Stomach (tissue), 9 donors: Measurements from ENCODE around the gene C5orf63. TPM values are rescaled to one million over a fixed set of nuclear protein-coding genes. Genes with fewer than 3 reads are reported as not detected.
A peak's percentile ranks its signal among the peaks of the same experiment; 100 is the strongest.

Source experiments
- DNase-seq, 2 donors: peaks; one replicate each; pipeline versions ENCODE4 v3.0.0 to v3.0.0-alpha.2; 2013 to 2019
- H3K27ac ChIP-seq, 5 donors: fragments of 200-600 bp in 4 of 5; sonication (generic) in 4 of 5; one replicate each; pipeline ENCODE4 v1.5.1; 2013 to 2019; ENCODE audit warnings: mild to moderate bottlenecking in 1 of 5, moderate library complexity in 1 of 5
- H3K27me3 ChIP-seq, 3 donors: fragments of 200-600 bp; sonication (generic); one replicate each; pipeline ENCODE4 v1.5.1; 2017 to 2019; ENCODE audit warnings: mixed run types in 1 of 3
- H3K36me3 ChIP-seq, 4 donors: fragments of 200-600 bp; sonication (generic); 1 replicate in 3 of 4; 2 replicates in 1 of 4; pipeline ENCODE4 v1.5.1; 2016 to 2019
- H3K4me1 ChIP-seq, 4 donors: fragments of 200-600 bp; sonication (generic); one replicate each; pipeline ENCODE4 v1.5.1; 2016 to 2019
- H3K4me3 ChIP-seq, 4 donors: fragments of 200-600 bp; sonication (generic) in 3 of 4; one replicate each; pipeline ENCODE4 v1.5.1; 2016 to 2019; ENCODE audit warnings: mild to moderate bottlenecking in 1 of 4
- H3K9me3 ChIP-seq, 4 donors: fragments of 200-600 bp; sonication (generic); one replicate each; pipeline ENCODE4 v1.5.1; 2016 to 2019
- EP300 ChIP-seq: sonication (generic); formaldehyde crosslinking; IDR thresholded peaks from one replicate; pipeline ENCODE4 v1.6.1; 2017; ENCODE audit warnings: antibody characterized with exemption
- POLR2A ChIP-seq, 4 donors: fragments of 450-650 bp; IDR thresholded peaks; one replicate each; pipeline ENCODE4 v1.6.1; 2016; ENCODE audit warnings: antibody characterized with exemption in 4 of 4, control low read depth in 2 of 4, mild to moderate bottlenecking in 1 of 4, moderate library complexity in 1 of 4
- POLR2AphosphoS5 ChIP-seq, 3 donors: sonication (generic); formaldehyde crosslinking; IDR thresholded peaks; one replicate each; pipeline ENCODE4 v1.6.1; 2016; ENCODE audit warnings: antibody characterized with exemption in 3 of 3
- WGBS, 5 donors: extraction: QIAGEN DNeasy Blood & Tissue Kit in 3 of 5; methylation state at CpG; one replicate each; pipeline versions ENCODE4 v1.1.5 to v1.1.7; 2013 to 2018; 5-methylcytosine and 5-hydroxymethylcytosine counted together
- intact Hi-C: fragments of 100-400 bp; cut with DNase I; formaldehyde crosslinking; loops from one replicate; pipeline ENCODE4 v1.15.1; 2023; ENCODE audit warnings: low total_unique reads
- polyA plus RNA-seq, 3 donors: library from polyadenylated mRNA; stranded (reverse); fragments of 200-250 nt; gene quantifications; one replicate each; pipeline ENCODE4 v1.2.3, GENCODE V29; 2013
- total RNA-seq, 5 donors: library from RNA; depleted of rRNA; stranded (reverse); fragments of >200 nt; gene quantifications; one replicate each; pipeline versions ENCODE4 v1.1.0 to v1.2.3, GENCODE V29; 2014 to 2016
- TF ChIP-seq, protein P1 (sequence below), 7 experiments: fragments of 450-650 bp in 4 of 7; fragments of 200-600 bp in 3 of 7; sonication (generic) in 3 of 7; IDR thresholded peaks; one replicate each; pipeline ENCODE4 v1.5.1; 2016 to 2019; ENCODE audit warnings: antibody characterized with exemption in 7 of 7, control low read depth in 2 of 7, mild to moderate bottlenecking in 1 of 7
- donor health status: healthy with polysubstance abuse.
- donor health status: Bipolar disorder and iron deficiency.
- donor health status: healthy.

The C5orf63 gene
- total and polyA plus RNA-seq, 8 donors, result 0.45 to 16.8 (median 5.0) TPM

DNA sequence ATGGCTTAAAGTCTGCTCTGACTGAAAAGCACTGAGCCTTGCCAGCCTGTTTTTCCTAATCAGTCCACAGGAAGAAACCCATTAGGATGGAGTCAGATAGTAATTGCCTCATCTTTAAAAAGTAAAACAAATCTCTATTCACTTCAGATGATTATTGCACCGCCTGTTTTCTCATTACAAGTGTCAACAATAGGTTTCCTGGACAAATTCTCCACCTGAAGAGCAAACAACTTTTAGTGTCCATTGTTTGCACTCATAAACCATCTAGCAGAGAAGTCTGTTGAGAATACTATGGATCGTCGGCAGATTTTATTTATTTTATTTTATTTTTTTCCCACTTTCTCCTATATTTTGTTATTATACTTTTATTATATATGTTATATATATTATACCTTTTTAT, 20.3 kb downstream of the C5orf63 start:
- H3K9me3 ChIP-seq, result no peaks in the 10 kb centered on the region
- H3K4me1 ChIP-seq, result no peaks in the 10 kb centered on the region
- H3K4me3 ChIP-seq, result no peak overlapping the region
- TF ChIP-seq POLR2AphosphoS5 (IDR thresholded peaks at IDR 0.05) (no peak), EP300 (no peak), POLR2A (IDR thresholded peaks at IDR 0.05) (no peak)
- TF ChIP-seq, protein P1, sequence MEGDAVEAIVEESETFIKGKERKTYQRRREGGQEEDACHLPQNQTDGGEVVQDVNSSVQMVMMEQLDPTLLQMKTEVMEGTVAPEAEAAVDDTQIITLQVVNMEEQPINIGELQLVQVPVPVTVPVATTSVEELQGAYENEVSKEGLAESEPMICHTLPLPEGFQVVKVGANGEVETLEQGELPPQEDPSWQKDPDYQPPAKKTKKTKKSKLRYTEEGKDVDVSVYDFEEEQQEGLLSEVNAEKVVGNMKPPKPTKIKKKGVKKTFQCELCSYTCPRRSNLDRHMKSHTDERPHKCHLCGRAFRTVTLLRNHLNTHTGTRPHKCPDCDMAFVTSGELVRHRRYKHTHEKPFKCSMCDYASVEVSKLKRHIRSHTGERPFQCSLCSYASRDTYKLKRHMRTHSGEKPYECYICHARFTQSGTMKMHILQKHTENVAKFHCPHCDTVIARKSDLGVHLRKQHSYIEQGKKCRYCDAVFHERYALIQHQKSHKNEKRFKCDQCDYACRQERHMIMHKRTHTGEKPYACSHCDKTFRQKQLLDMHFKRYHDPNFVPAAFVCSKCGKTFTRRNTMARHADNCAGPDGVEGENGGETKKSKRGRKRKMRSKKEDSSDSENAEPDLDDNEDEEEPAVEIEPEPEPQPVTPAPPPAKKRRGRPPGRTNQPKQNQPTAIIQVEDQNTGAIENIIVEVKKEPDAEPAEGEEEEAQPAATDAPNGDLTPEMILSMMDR (IDR thresholded peaks at IDR 0.05), result no peak
- intact Hi-C loops, result no loop called here
- 75 to 89% (median 82%) methylated on average over 3 of the region's 3 CpGs for WGBS, 5 donors
- no peak overlapping the region for H3K27ac ChIP-seq
- peaks cover 0 to 17% (median 9%) of the 10 kb centered on the region in 4 donors for H3K36me3 ChIP-seq
- H3K27me3 ChIP-seq, result no peaks in the 10 kb centered on the region
- DNase-seq, result no peak

DNA sequence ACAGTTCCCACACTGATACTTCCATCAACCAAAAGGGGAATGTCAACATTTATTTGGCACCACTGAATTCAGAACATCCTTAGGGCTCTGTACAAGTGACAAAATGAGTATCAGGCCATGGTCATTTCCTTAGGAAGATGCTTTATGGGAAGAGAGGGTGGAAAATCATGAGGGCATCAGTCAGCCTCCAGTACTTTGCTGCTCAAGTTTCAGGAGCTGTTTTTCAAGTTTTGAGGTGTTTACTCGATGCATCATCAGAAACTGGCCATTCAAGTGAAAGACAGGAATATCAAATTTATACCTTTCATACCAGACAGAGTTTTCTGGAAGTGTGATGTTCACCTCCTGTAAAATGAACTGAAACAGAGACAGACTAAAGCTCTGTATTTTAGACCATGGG, 21.7 kb downstream of the C5orf63 start:
- H3K27me3 ChIP-seq, result no peaks in the 10 kb centered on the region
- no peak for DNase-seq
- TF ChIP-seq POLR2A (IDR thresholded peaks at IDR 0.05) (no peak), EP300 (no peak), POLR2AphosphoS5 (IDR thresholded peaks at IDR 0.05) (no peak)
- TF ChIP-seq, protein P1 (IDR thresholded peaks at IDR 0.05), result no peak
- H3K4me1 ChIP-seq, result no peaks in the 10 kb centered on the region
- H3K4me3 ChIP-seq, result no peak overlapping the region
- no peak overlapping the region for H3K27ac ChIP-seq
- 89 to 98% (median 94%) methylated on average over 1 of the region's 1 CpG for WGBS, 5 donors
- H3K9me3 ChIP-seq, result no peaks in the 10 kb centered on the region
- peaks cover 0 to 8% (median 8%) of the 10 kb centered on the region in 4 donors for H3K36me3 ChIP-seq
- intact Hi-C loops, result no loop called here

DNA sequence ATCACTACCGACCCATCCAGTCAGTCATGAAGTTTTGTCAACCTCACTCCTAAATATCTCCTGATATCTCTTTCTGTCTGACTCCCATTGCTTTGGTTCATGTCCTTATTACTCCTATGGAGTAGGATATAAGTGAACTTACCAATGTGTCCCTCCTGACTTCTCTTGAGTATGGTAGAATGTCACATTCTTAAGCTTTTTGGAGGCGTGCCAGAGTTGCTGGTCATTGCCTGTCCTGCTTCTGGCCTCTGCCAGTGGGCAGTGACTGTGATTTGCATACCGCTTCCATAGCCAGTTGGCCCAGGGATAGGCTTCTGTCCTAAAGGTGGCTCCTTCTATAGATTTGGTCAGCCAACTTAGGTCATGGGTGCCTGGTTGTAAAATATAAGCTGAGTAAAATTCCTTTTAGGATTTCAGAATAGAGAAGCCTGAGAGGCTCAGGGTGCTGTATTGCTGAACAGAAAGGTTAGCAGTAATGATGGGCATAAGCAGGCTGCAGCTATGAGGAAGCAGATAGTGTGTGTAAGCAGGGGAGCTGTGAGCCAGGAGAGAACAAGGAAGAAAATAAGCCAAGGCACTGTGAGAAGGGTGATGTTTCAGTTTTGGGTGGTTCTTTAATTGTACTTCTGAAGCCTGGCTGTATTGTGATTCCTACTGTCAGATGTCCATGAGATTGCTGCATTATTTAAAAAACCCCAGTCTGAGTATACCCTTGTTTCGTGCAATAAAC, 26.8 kb downstream of the C5orf63 start:
- 92 to 95% (median 94%) methylated on average over 4 of the region's 4 CpGs for WGBS, 5 donors
- H3K36me3 ChIP-seq, result peaks cover 0 to 4% (median 0%) of the 10 kb centered on the region in 4 donors
- no peak for DNase-seq
- H3K27me3 ChIP-seq, result no peaks in the 10 kb centered on the region
- no peaks in the 10 kb centered on the region for H3K9me3 ChIP-seq
- peaks cover 0 to 6% (median 2%) of the 10 kb centered on the region in 4 donors for H3K4me1 ChIP-seq
- TF ChIP-seq, protein P1 (IDR thresholded peaks at IDR 0.05), result no peak
- no peak for TF ChIP-seq POLR2AphosphoS5 (IDR thresholded peaks at IDR 0.05)
- no peak for TF ChIP-seq POLR2A (IDR thresholded peaks at IDR 0.05)
- TF ChIP-seq EP300, result no peak
- no peak overlapping the region for H3K4me3 ChIP-seq
- H3K27ac ChIP-seq, result no peak overlapping the region
- intact Hi-C loops, result no loop called here

DNA sequence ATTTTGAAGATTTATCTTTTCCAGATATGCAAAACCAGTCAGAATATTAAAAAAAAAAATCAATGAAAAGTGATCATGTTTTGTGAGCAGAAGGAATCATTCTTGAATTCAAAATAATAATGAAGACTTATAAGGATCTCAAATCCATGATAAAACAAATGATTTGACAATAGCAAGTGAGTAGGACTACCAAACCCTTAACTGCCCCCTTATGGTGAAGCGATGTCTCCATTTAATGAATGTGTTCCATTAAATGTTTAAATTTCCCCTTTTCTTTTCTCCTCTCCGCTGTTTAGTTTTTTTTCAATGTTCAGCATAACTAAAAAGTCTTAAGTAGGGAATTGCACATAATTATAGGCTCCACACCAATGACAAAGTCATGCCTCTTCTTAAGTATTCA, 30.7 kb downstream of the C5orf63 start:
- Histone ChIP-seq H3K4me3 (no peak overlapping the region), H3K27me3 (no peaks in the 10 kb centered on the region), H3K36me3 (peaks cover 0 to 4% (median 0%) of the 10 kb centered on the region in 4 donors), H3K27ac (no peak overlapping the region), H3K9me3 (no peaks in the 10 kb centered on the region), H3K4me1 (peaks cover 0 to 12% (median 9%) of the 10 kb centered on the region in 4 donors)
- whole genome bisulfite sequencing, 5 donors, result 89 to 96% (median 94%) methylated on average over 2 of the region's 2 CpGs
- intact Hi-C loops, result no loop called here
- no peak for DNase-seq
- no peak for TF ChIP-seq POLR2A (IDR thresholded peaks at IDR 0.05)

DNA sequence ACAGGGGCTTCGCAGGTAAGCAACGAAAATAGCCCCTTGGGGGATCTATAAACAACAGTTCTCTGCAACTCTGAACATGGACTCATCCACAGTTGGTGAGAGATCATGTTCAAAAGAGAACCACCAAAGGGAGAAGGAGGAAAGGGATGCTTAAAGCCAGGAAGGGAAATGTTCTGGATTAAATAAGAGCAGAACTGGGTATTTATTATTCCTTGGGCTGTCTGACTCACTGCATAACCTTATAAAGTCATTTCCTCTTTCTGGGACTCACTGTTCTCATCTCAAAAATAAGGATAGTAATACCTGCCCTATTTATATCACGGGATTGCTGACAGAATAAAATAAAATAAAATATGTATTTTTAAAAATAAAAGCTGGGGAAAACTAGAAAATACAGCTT, 31.7 kb downstream of the C5orf63 start:
- Histone ChIP-seq H3K27me3 (no peaks in the 10 kb centered on the region), H3K36me3 (peaks cover 0 to 2% (median 0%) of the 10 kb centered on the region in 4 donors), H3K4me3 (no peak overlapping the region), H3K27ac (peak overlapping the region; percentile 45 to 82 (median 75)), H3K9me3 (no peaks in the 10 kb centered on the region), H3K4me1 (peaks cover 0 to 12% (median 9%) of the 10 kb centered on the region in 4 donors)
- 56 to 68% (median 61%) methylated on average over 3 of the region's 3 CpGs for WGBS, 5 donors
- intact Hi-C loops, result no loop called here
- TF ChIP-seq, protein P1 (IDR thresholded peaks at IDR 0.05), result no peak
- no peak for TF ChIP-seq POLR2AphosphoS5 (IDR thresholded peaks at IDR 0.05)
- DNase-seq, result peak in 1 of 2 donors; percentile 18
